Glomerular endothelial cell (primary cell): ENCODE data around the gene TUBA8. TPM values are rescaled to one million over a fixed set of nuclear protein-coding genes. Genes with fewer than 3 reads are reported as not detected.
"Not testable (repeated sequence)": the region's sequence is repeated elsewhere in the genome, so short reads cannot be mapped to it uniquely, and the experiment has no call there.

Source experiments
- DNase-seq: peaks from one replicate; pipeline ENCODE4 v3.0.0-alpha.2; 2011; ENCODE audit warnings: low read depth, low spot score; ENCODE audit errors: extremely low read depth
- total RNA-seq: library from RNA; depleted of rRNA; stranded (reverse); fragments of >200 nt; gene quantifications from 2 replicates; pipeline ENCODE4 v1.2.3, GENCODE V29; 2015

Gene TUBA8
- total RNA-seq, 1 donor from 2014 or later: 1.8 TPM

- no peak for DNase-seq
Observed at GRCh38 chr22:18104566-18104965, 6.0 kb upstream of the TUBA8 start.

GRCh38 chr22:18105981-18106380, 4.6 kb upstream of the TUBA8 start:
- DNase-seq: not testable (repeated sequence)

GRCh38 chr22:18106550-18107341, 3.9 kb upstream of the TUBA8 start:
- not testable (repeated sequence) for DNase-seq

- no peak for DNase-seq
Observed at GRCh38 chr22:18108187-18108586, 2.4 kb upstream of the TUBA8 start.

- no peak for DNase-seq
Observed at GRCh38 chr22:18109410-18110193, 1.0 kb upstream of the TUBA8 start.

- no peak for DNase-seq
Observed at GRCh38 chr22:18110954-18111758, 547 bp downstream of the TUBA8 start.

GRCh38 chr22:18111759-18112330, 1.2 kb downstream of the TUBA8 start:
- no peak for DNase-seq

GRCh38 chr22:18112440-18112839, 1.8 kb downstream of the TUBA8 start:
- DNase-seq: no peak

GRCh38 chr22:18113680-18114394, 3.2 kb downstream of the TUBA8 start:
- no peak for DNase-seq

GRCh38 chr22:18114495-18114894, 3.9 kb downstream of the TUBA8 start:
- no peak for DNase-seq

- no peak for DNase-seq
Observed at GRCh38 chr22:18114976-18115652, 4.5 kb downstream of the TUBA8 start.

- no peak for DNase-seq
Observed at GRCh38 chr22:18115906-18116371, 5.3 kb downstream of the TUBA8 start.

GRCh38 chr22:18116634-18117033, 6.0 kb downstream of the TUBA8 start:
- DNase-seq: no peak

- DNase-seq: no peak
Observed at GRCh38 chr22:18118345-18118915, 7.8 kb downstream of the TUBA8 start.

GRCh38 chr22:18119409-18120110, 9.0 kb downstream of the TUBA8 start:
- no peak for DNase-seq

- DNase-seq: no peak
Observed at GRCh38 chr22:18120857-18121256, 10.2 kb downstream of the TUBA8 start.

GRCh38 chr22:18121506-18121905, 10.9 kb downstream of the TUBA8 start:
- DNase-seq: no peak

- DNase-seq: no peak
Observed at GRCh38 chr22:18121954-18122554, 11.4 kb downstream of the TUBA8 start.
